Right lobe of liver (tissue), 4 donors: ENCODE data around the gene EXOSC5.

ENCODE experiments used
- POLR2A ChIP-seq: fragments of 450-650 bp; IDR thresholded peaks from one replicate; pipeline ENCODE4 v1.6.1; 2017; ENCODE audit warnings: antibody characterized with exemption, mild to moderate bottlenecking
- TF ChIP-seq, protein P1 (sequence below), 4 donors: fragments of 200-600 bp in 3 of 4; fragments of 450-650 bp in 1 of 4; IDR thresholded peaks; one replicate each; pipeline versions ENCODE4 v1.5.1 to v1.8.0; 2016 to 2022; ENCODE audit warnings: antibody characterized with exemption in 4 of 4, mild to moderate bottlenecking in 2 of 4
- donor health status: DM: no; HTN: no; CAD: no.
- donor health status: DM: no; HTN: no; CAD: no.
- donor health status: DM: no; HTN: yes; CAD: no.

DNA sequence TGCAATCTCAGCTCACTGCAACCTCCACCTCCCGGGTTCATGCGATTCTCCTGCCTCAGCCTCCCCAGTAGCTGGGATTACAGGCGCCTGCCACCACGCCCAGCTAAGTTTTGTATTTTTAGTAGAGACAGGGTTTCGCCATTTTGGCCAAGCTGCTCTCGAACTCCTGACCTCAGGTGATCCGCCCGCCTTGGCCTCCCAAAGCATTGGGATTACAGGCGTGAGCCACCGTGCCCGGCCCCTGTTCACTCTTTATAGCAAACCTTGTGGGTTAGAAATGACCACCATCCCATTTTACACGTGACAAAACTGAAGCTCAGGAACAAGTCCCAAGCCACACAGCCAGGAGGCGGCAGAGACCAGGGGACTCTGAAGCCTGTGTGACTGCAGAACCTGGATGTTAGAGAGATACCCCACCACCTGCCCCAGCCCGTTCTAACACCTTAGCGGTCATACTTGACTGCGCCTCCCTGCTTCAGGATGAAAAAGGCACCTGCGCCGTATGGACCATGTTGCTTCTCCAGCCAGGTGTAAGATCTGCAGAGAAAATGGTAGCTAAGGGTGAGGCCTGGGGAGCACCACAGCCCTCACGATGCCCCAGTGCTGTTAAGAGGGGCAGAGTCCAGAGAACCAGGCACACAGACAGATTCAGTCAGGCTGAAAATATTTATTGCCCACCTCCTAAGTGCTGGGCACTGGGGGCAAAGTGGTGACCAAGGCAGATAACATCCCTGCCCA, 38.9 kb upstream of the EXOSC5 start:
- TF ChIP-seq POLR2A, result no peak
- TF ChIP-seq, protein P1, sequence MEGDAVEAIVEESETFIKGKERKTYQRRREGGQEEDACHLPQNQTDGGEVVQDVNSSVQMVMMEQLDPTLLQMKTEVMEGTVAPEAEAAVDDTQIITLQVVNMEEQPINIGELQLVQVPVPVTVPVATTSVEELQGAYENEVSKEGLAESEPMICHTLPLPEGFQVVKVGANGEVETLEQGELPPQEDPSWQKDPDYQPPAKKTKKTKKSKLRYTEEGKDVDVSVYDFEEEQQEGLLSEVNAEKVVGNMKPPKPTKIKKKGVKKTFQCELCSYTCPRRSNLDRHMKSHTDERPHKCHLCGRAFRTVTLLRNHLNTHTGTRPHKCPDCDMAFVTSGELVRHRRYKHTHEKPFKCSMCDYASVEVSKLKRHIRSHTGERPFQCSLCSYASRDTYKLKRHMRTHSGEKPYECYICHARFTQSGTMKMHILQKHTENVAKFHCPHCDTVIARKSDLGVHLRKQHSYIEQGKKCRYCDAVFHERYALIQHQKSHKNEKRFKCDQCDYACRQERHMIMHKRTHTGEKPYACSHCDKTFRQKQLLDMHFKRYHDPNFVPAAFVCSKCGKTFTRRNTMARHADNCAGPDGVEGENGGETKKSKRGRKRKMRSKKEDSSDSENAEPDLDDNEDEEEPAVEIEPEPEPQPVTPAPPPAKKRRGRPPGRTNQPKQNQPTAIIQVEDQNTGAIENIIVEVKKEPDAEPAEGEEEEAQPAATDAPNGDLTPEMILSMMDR (IDR thresholded peaks at IDR 0.05), result no peak
